ENCODE measurements around the gene GLP2R.
A peak's percentile ranks its signal among the peaks of the same experiment; 100 is the strongest.

GLP2R gene

DNA sequence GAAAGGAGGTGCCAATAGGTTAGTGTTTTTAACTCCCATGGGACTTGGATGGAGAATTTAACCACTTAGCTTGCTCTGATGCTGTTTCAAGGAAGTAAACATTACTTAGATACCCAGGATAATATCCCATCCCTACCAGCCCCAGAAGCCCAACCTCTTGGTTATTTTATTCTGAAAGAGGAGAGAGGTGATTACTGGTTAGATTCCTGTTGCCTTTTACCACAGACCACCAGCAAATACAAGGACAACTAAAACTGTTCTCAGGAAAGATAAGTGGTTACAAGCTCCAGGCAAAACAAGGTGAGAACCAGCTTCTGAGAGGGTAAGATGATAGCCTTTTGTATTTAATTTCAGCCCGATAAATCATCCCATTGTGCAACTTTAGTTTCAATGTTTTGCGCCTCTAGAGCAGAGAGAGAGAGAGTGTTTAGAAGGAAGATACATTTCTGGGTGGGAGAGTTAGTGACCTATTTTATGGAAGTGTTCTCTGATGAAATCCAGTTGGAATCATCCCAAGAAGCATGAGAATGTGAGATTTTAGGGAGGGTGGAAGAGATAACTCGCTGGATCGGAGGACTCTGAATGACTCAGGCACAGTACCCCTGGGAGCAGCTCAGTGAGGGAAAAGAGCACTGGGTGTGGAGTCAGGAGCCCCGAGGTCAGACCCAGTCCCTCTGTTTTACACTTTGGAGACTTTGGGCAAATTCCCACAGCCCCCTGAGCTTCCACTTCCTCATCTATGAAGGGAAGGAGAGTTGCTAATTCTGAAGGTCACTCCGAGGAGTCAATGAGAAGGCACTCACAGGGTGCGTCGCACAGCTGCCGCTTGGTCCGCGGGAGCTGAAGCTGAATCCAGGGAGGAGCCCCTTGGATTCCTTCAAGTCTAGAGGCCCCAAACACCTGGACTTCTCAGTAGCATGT lies 12.1 kb downstream of the GLP2R start (continued):
- no peak for TF ChIP-seq ZNF341 (tag by site-specific recombination; IDR thresholded peaks at IDR 0.05; ENCODE audit: low read depth)
- no peak for TF ChIP-seq MZF1 (tag by site-specific recombination; IDR thresholded peaks at IDR 0.05; ENCODE audit: borderline replicate concordance)
- 0 out of 2 replicates have a peak, but pooled peaks have one; percentile 11 for TF ChIP-seq ZNF280D (tag by site-specific recombination; IDR thresholded peaks at IDR 0.05)
- no peak for TF ChIP-seq SCRT2 (tag by site-specific recombination; IDR thresholded peaks at IDR 0.05)
- TF ChIP-seq ZNF138 (tag by site-specific recombination; IDR thresholded peaks at IDR 0.05; ENCODE audit: borderline replicate concordance) = no peak
- TF ChIP-seq ZNF548 (tag by site-specific recombination; IDR thresholded peaks at IDR 0.05) = no peak
- no peak for TF ChIP-seq ZNF423 (tag by site-specific recombination; IDR thresholded peaks at IDR 0.05)
- TF ChIP-seq, protein P1, sequence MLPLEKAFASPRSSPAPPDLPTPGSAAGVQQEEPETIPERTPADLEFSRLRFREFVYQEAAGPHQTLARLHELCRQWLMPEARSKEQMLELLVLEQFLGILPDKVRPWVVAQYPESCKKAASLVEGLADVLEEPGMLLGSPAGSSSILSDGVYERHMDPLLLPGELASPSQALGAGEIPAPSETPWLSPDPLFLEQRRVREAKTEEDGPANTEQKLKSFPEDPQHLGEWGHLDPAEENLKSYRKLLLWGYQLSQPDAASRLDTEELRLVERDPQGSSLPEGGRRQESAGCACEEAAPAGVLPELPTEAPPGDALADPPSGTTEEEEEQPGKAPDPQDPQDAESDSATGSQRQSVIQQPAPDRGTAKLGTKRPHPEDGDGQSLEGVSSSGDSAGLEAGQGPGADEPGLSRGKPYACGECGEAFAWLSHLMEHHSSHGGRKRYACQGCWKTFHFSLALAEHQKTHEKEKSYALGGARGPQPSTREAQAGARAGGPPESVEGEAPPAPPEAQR (tag by site-specific recombination; IDR thresholded peaks at IDR 0.05) = no peak
- TF ChIP-seq, protein P2, sequence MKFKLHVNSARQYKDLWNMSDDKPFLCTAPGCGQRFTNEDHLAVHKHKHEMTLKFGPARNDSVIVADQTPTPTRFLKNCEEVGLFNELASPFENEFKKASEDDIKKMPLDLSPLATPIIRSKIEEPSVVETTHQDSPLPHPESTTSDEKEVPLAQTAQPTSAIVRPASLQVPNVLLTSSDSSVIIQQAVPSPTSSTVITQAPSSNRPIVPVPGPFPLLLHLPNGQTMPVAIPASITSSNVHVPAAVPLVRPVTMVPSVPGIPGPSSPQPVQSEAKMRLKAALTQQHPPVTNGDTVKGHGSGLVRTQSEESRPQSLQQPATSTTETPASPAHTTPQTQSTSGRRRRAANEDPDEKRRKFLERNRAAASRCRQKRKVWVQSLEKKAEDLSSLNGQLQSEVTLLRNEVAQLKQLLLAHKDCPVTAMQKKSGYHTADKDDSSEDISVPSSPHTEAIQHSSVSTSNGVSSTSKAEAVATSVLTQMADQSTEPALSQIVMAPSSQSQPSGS (tag by site-specific recombination; IDR thresholded peaks at IDR 0.05; ENCODE audit: low read depth) = no peak
- no peak for TF ChIP-seq ZNF292 (tag by site-specific recombination; IDR thresholded peaks at IDR 0.05; ENCODE audit: borderline replicate concordance, low read depth)
- no peak for TF ChIP-seq ZNF148 (tag by site-specific recombination; IDR thresholded peaks at IDR 0.05; ENCODE audit: borderline replicate concordance)
- no peak for TF ChIP-seq ZNF626 (tag by site-specific recombination; IDR thresholded peaks at IDR 0.05)
- peak; percentile 61 for TF ChIP-seq ZNF558 (tag by site-specific recombination; IDR thresholded peaks at IDR 0.05)
- TF ChIP-seq ZNF701 (tag by site-specific recombination; IDR thresholded peaks at IDR 0.05) = no peak
- no peak for TF ChIP-seq ZNF747 (tag by site-specific recombination; IDR thresholded peaks at IDR 0.05)
- TF ChIP-seq KLF16 (tag by site-specific recombination; IDR thresholded peaks at IDR 0.05) = no peak
- TF ChIP-seq, protein P3, sequence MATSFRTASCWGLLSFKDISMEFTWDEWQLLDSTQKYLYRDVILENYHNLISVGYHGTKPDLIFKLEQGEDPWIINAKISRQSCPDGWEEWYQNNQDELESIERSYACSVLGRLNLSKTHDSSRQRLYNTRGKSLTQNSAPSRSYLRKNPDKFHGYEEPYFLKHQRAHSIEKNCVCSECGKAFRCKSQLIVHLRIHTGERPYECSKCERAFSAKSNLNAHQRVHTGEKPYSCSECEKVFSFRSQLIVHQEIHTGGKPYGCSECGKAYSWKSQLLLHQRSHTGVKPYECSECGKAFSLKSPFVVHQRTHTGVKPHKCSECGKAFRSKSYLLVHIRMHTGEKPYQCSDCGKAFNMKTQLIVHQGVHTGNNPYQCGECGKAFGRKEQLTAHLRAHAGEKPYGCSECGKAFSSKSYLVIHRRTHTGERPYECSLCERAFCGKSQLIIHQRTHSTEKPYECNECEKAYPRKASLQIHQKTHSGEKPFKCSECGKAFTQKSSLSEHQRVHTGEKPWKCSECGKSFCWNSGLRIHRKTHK (tag by site-specific recombination; IDR thresholded peaks at IDR 0.05) = no peak
- TF ChIP-seq ZNF184 (tag by site-specific recombination; IDR thresholded peaks at IDR 0.05) = no peak
- 0 out of 2 replicates have a peak, but pooled peaks have one; percentile 12 for TF ChIP-seq ZNF394 (tag by site-specific recombination; IDR thresholded peaks at IDR 0.05; ENCODE audit: borderline replicate concordance)
- TF ChIP-seq, protein P4, sequence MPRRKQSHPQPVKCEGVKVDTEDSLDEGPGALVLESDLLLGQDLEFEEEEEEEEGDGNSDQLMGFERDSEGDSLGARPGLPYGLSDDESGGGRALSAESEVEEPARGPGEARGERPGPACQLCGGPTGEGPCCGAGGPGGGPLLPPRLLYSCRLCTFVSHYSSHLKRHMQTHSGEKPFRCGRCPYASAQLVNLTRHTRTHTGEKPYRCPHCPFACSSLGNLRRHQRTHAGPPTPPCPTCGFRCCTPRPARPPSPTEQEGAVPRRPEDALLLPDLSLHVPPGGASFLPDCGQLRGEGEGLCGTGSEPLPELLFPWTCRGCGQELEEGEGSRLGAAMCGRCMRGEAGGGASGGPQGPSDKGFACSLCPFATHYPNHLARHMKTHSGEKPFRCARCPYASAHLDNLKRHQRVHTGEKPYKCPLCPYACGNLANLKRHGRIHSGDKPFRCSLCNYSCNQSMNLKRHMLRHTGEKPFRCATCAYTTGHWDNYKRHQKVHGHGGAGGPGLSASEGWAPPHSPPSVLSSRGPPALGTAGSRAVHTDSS (tag by site-specific recombination; IDR thresholded peaks at IDR 0.05) = no peak
- no peak for TF ChIP-seq SETDB1 (IDR thresholded peaks at IDR 0.05; ENCODE audit: insufficient read length, low read length)
- TF ChIP-seq ZNF37A (tag by site-specific recombination; IDR thresholded peaks at IDR 0.05) = no peak
- no peak for TF ChIP-seq GFI1B (tag by site-specific recombination; IDR thresholded peaks at IDR 0.05)
- peak; percentile 49; the same call in 1 of the 2 replicates for TF ChIP-seq ZNF692 (tag by site-specific recombination; IDR thresholded peaks at IDR 0.05)
- TF ChIP-seq ZNF2 (tag by site-specific recombination; IDR thresholded peaks at IDR 0.05) = no peak
- TF ChIP-seq GLIS1 (tag by site-specific recombination; IDR thresholded peaks at IDR 0.05) = peak; percentile 70
